OCI-LY3 (cell line): ENCODE results near the gene SPIN1.

Source experiments
- CTCF ChIP-seq: fragments of 200-600, 300-600 bp; sonication (generic); IDR thresholded peaks from 2 replicates; pipeline ENCODE4 v1.5.1; 2014; ENCODE audit warnings: antibody characterized with exemption, low read length, low read depth
- EZH2phosphoT487 ChIP-seq: fragments of 200-600 bp; shearing (Covaris generic); IDR thresholded peaks from 2 replicates; pipeline ENCODE4 v1.6.1; 2018; ENCODE audit warnings: antibody characterized with exemption, mixed run types, low read depth

DNA sequence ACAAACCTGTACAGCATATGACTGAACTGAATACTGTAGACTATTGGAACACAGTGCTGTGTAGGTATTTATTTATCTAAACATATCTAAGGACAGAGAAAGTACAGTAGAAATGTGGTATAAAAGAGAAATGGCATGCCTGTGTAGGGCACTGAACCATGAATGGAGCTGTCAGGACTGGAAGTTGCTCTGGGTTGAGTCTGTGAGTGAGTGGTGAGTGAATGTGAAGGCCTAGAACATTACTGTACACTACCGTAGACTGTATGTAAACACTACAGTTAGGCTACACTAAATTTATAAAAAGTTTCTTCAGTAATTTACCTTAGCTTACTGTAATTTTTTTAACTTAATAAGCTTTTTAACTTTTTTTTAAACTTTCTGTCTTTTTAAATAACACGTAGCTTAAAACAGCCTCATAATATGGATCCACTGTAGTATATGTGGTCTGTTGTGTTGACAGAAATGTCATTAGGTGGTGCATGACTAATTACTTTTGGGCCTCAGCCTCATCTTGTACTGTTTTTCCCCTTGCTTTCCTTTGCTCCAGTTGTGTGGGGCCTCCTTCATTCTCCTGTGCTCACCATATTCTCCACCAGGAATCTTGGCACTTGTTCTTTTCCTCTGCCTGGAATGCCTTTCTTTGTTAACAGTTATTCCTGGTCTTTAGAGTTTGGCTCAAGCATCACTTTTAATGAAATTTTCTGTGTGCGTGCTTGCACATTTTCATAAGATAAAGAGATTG, 8.8 kb downstream of the SPIN1 start:
- TF ChIP-seq CTCF: no peak
- TF ChIP-seq EZH2phosphoT487: no peak
